Mucosa of gallbladder (tissue), 1 donor: ENCODE measurements around the gene CABS1. TPM values are rescaled to one million over a fixed set of nuclear protein-coding genes. Genes with fewer than 3 reads are reported as not detected.

ENCODE experiments used
- DNase-seq: peaks from one replicate; pipeline ENCODE4 v3.0.0-alpha.2; 2020; ENCODE audit warnings: low spot score
- total RNA-seq: library from RNA; stranded (reverse); gene quantifications from one replicate; pipeline ENCODE4 v1.2.1, GENCODE V29; 2021
- donor health status: DM: no; HTN: no; CAD: no.

Gene CABS1
- total RNA-seq, 1 donor from 2014 or later, result not detected

DNA sequence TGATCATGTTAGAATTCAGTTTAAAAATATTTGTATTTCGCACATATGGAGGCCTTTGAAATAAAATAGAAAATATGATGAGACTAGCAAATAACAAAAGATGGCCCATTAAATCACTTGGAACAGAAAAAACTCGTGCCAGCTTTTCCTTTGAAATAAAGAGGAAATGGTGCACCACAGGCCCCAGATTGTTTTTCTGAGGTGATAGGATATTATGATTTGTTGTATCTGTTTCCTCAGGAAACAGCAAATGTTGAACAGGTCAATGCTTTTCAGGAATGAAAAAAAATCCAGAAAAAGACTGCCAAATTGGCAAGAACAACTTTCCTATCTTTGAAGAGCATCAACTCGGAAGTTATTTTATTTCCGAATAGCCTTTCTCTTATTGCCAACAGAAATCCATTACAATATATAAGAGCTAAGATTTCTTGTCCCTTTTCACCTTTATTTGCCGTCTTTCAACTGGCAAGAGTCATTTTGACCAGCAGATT, 48.0 kb downstream of the CABS1 start, which contains the start of gene SMR3B:
Gene SMR3B (plus strand): TSS at position 441 of the 491 bp plus-strand sequence. CDS start 1,380 bp downstream, outside the sequence.
- no peak for DNase-seq

Other genes starting within 250 kb of the CABS1 start
- not detected for gene PRR27, start 180.7 kb upstream of the CABS1 start, total RNA-seq
- not detected for gene ODAM, start 139.3 kb upstream of the CABS1 start, total RNA-seq
- gene FDCSP, start 108.9 kb upstream of the CABS1 start, total RNA-seq, result not detected
- not detected for gene CSN3, start 92.4 kb upstream of the CABS1 start, total RNA-seq
- not detected for gene SMR3A, start 25.8 kb downstream of the CABS1 start, total RNA-seq
- not detected for gene SMR3B, start 48.1 kb downstream of the CABS1 start, total RNA-seq
- gene OPRPN, start 63.0 kb downstream of the CABS1 start, total RNA-seq, result not detected
- gene MUC7, start 137.2 kb downstream of the CABS1 start, total RNA-seq, result not detected
- gene AMTN, start 183.6 kb downstream of the CABS1 start, total RNA-seq, result not detected